Ovary (tissue), 3 donors: ENCODE results near the gene AGBL4.

Experiments
- CTCF ChIP-seq, 3 donors: fragments of 450-650 bp in 2 of 3; fragments of 200-600 bp in 1 of 3; IDR thresholded peaks; one replicate each; pipeline versions ENCODE4 v1.5.1 to v1.8.0; 2016 to 2022; ENCODE audit warnings: antibody characterized with exemption in 3 of 3, mild to moderate bottlenecking in 1 of 3
- EP300 ChIP-seq: sonication (generic); formaldehyde crosslinking; IDR thresholded peaks from one replicate; pipeline ENCODE4 v1.6.1; 2017; ENCODE audit warnings: antibody characterized with exemption
- donor health status: DM: no; HTN: no; CAD: no.

DNA sequence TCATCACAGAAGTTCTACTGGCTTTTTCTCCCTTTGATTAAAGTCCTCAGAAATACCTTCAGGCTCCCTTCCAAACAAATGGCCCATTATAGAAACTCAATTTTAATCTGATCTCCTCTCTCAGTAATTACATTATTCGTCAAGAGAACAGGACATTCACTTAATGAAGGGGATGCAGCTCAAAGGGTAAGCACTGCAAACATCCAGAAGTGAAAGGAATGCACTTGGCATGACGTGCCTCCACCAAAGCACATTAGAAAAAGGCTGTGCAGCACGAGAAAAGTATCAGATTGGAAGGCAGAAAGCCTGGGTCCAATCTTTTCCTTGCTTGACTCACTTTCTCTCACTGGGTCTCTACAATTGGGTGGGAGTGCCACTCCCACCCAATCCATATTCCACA is 1024.4 kb downstream of the AGBL4 start:
- TF ChIP-seq EP300 (no peak), CTCF (IDR thresholded peaks at IDR 0.05) (no peak)
